ENCODE data around the gene BCL2L1.

BCL2L1 gene

GRCh38 chr20:31684153-31685015, 38.3 kb downstream of the BCL2L1 start:
- no peak for TF ChIP-seq GLIS3 (CRISPR knock-in tag; IDR thresholded peaks at IDR 0.05)
- TF ChIP-seq TSHZ2 (CRISPR knock-in tag; IDR thresholded peaks at IDR 0.05) = no peak
- TF ChIP-seq PATZ1 (CRISPR knock-in tag; IDR thresholded peaks at IDR 0.05; ENCODE audit: borderline replicate concordance) = no peak
- no peak for TF ChIP-seq PPARA (CRISPR knock-in tag; IDR thresholded peaks at IDR 0.05; ENCODE audit: borderline replicate concordance)
- no peak for TF ChIP-seq RARB (CRISPR knock-in tag; IDR thresholded peaks at IDR 0.05)
- TF ChIP-seq CREB5 (CRISPR knock-in tag; IDR thresholded peaks at IDR 0.05; ENCODE audit: low read depth) = no peak
- TF ChIP-seq CSRNP3 (CRISPR knock-in tag; IDR thresholded peaks at IDR 0.05) = no peak
- no peak for TF ChIP-seq SNAI2 (CRISPR knock-in tag; IDR thresholded peaks at IDR 0.05)
- no peak for TF ChIP-seq OSR1 (CRISPR knock-in tag; IDR thresholded peaks at IDR 0.05)
- TF ChIP-seq ZNF70 (CRISPR knock-in tag; IDR thresholded peaks at IDR 0.05) = no peak
- no peak for ATAC-seq

- ATAC-seq = no peak
These were observed 39.7 kb downstream of the BCL2L1 start for GRCh38 chr20:31682927-31683326.

More at GRCh38 chr20:31682927-31683326, 39.7 kb downstream of the BCL2L1 start:
- no peak for TF ChIP-seq POU6F1 (CRISPR knock-in tag; IDR thresholded peaks at IDR 0.05; ENCODE audit: borderline replicate concordance, low read depth)
- no peak for TF ChIP-seq ISL1 (CRISPR knock-in tag; IDR thresholded peaks at IDR 0.05)
- TF ChIP-seq SNAI2 (CRISPR knock-in tag; IDR thresholded peaks at IDR 0.05) = no peak
- no peak for TF ChIP-seq CSRNP3 (CRISPR knock-in tag; IDR thresholded peaks at IDR 0.05)
- no peak for TF ChIP-seq TOX (CRISPR knock-in tag; IDR thresholded peaks at IDR 0.05; ENCODE audit: borderline replicate concordance)
- no peak for TF ChIP-seq ZNF8 (CRISPR knock-in tag; IDR thresholded peaks at IDR 0.05)
- TF ChIP-seq ZFP3 (CRISPR knock-in tag; IDR thresholded peaks at IDR 0.05) = no peak
- no peak for TF ChIP-seq TCF4 (CRISPR knock-in tag; IDR thresholded peaks at IDR 0.05; ENCODE audit: borderline replicate concordance)
- no peak for TF ChIP-seq TSHZ2 (CRISPR knock-in tag; IDR thresholded peaks at IDR 0.05)
- TF ChIP-seq ESRRG (CRISPR knock-in tag; IDR thresholded peaks at IDR 0.05) = no peak
- no peak for TF ChIP-seq ZNF565 (CRISPR knock-in tag; conservative IDR thresholded peaks at IDR 0.05; ENCODE audit: low read depth)
- no peak for TF ChIP-seq RARB (CRISPR knock-in tag; IDR thresholded peaks at IDR 0.05)
- TF ChIP-seq BACH2 (CRISPR knock-in tag; IDR thresholded peaks at IDR 0.05; ENCODE audit: borderline replicate concordance) = no peak

Data from SK-N-SH treated with all-trans-retinoic acid at 6 μM for 48 hours (cell line).